Measurements from ENCODE around the gene SDR42E2.

The SDR42E2 gene

GRCh38 chr16:22177968-22178930 lies 15.9 kb downstream of the SDR42E2 start:
- no peaks in the 10 kb centered on the region for H3K9me3 Mint-ChIP-seq
- no peaks in the 10 kb centered on the region for H3K4me1 Mint-ChIP-seq
- H3K4me3 Mint-ChIP-seq, result no peak overlapping the region
- CTCF ChIA-PET, result interaction anchor here (1.3 kb wide), 1 partner anchor 177 kb away, joined by 3 read pairs; no protein-coding TSS in a partner anchor
- H3K27me3 Mint-ChIP-seq, result peaks cover 17% of the 10 kb centered on the region
- H3K27ac Mint-ChIP-seq, result no peak overlapping the region
- no peak for DNase-seq
- H3K36me3 Mint-ChIP-seq, result no peaks in the 10 kb centered on the region

GRCh38 chr16:22181426-22181825 lies 19.1 kb downstream of the SDR42E2 start:
- no peak overlapping the region for H3K4me3 Mint-ChIP-seq
- CTCF ChIA-PET, result no interaction called here
- H3K27me3 Mint-ChIP-seq, result peaks cover 23% of the 10 kb centered on the region
- no peaks in the 10 kb centered on the region for H3K4me1 Mint-ChIP-seq
- H3K36me3 Mint-ChIP-seq, result no peaks in the 10 kb centered on the region
- H3K9me3 Mint-ChIP-seq, result no peaks in the 10 kb centered on the region
- H3K27ac Mint-ChIP-seq, result no peak overlapping the region
- no peak for DNase-seq

GRCh38 chr16:22181843-22182242 lies 19.5 kb downstream of the SDR42E2 start:
- Mint-ChIP-seq H3K27ac (no peak overlapping the region), H3K9me3 (no peaks in the 10 kb centered on the region), H3K4me1 (no peaks in the 10 kb centered on the region), H3K27me3 (peaks cover 23% of the 10 kb centered on the region), H3K36me3 (no peaks in the 10 kb centered on the region), H3K4me3 (no peak overlapping the region)
- CTCF ChIA-PET, result no interaction called here
- no peak for DNase-seq

GRCh38 chr16:22183335-22183734 lies 21.0 kb downstream of the SDR42E2 start:
- Mint-ChIP-seq H3K27me3 (peaks cover 17% of the 10 kb centered on the region), H3K27ac (no peak overlapping the region), H3K9me3 (no peaks in the 10 kb centered on the region), H3K4me3 (no peak overlapping the region), H3K4me1 (peaks cover 5% of the 10 kb centered on the region), H3K36me3 (no peaks in the 10 kb centered on the region)
- CTCF ChIA-PET, result no interaction called here
- no peak for DNase-seq

DNA sequence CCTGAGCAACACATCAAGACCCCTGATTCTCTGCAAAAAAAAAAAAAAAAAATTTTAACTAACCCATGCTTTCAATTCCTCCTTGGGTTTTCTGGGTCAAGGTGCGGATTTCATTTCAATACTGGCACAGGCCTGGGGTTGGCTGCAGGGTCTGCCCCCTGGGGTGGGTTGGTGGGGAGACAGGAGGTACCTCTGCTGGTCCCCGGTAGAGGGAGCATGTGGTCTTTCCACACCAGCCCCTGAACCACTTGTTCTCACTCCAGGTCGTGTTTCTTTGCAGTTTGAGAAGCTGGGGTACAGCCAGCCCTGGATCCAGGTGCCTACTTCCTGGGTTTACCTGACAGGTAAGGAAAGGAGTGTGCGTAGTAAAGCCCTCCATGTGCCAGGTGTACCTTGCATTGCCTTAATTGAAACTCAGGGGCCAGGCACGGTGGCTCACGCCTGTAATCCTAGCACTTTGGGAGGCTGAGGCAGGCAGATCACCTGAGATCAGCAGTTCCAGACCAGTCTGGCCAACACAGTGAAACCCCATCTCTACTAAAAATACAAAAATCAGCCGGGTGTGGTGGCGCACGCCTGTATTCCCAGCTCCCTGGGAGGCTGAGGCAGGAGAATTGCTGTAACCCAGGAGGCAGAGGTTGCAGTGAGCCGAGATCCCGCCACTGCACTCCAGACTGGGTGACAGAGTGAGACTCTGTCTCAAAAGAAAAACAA lies 21.8 kb downstream of the SDR42E2 start:
- Mint-ChIP-seq H3K9me3 (no peaks in the 10 kb centered on the region), H3K27ac (no peak overlapping the region), H3K36me3 (no peaks in the 10 kb centered on the region), H3K4me1 (peaks cover 12% of the 10 kb centered on the region), H3K4me3 (no peak overlapping the region), H3K27me3 (peaks cover 15% of the 10 kb centered on the region)
- peak; percentile 28 for DNase-seq
- CTCF ChIA-PET, result no interaction called here

DNA sequence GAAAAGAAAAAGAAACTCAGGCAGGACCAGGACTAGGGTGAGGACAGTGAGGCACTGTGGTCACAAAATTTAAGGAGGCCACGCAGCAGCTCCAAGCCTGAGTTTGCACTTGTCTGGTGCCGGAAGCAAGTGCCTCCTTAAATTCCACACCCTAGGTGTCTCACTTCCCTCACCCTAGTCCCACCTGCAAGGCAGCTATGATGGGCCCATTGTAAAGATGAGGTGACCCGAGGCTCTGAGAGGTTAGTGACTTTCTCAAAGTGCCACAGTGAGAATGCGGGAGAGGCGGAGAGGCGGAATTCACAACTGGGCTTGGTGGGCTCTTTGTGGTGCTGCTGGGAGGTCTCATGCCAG lies 22.3 kb downstream of the SDR42E2 start:
- DNase-seq, result no peak
- Mint-ChIP-seq H3K36me3 (no peaks in the 10 kb centered on the region), H3K27me3 (peaks cover 13% of the 10 kb centered on the region), H3K4me3 (no peak overlapping the region), H3K27ac (no peak overlapping the region), H3K9me3 (no peaks in the 10 kb centered on the region), H3K4me1 (peaks cover 18% of the 10 kb centered on the region)
- CTCF ChIA-PET, result interaction anchor here (1.4 kb wide), 1 partner anchor 86 kb away, joined by 3 read pairs; no protein-coding TSS in a partner anchor

GRCh38 chr16:22186517-22186916 lies 24.2 kb downstream of the SDR42E2 start:
- H3K27ac Mint-ChIP-seq, result no peak overlapping the region
- H3K36me3 Mint-ChIP-seq, result no peaks in the 10 kb centered on the region
- H3K4me1 Mint-ChIP-seq, result peaks cover 21% of the 10 kb centered on the region
- DNase-seq, result peak; percentile 21
- peaks cover 6% of the 10 kb centered on the region for H3K27me3 Mint-ChIP-seq
- CTCF ChIA-PET, result interaction anchor here (0.9 to 2.2 kb wide), 5 partner anchors 11 to 185 kb away, joined by 3 to 8 read pairs (median 3); partner anchors contain the start of gene PDZD9
- no peaks in the 10 kb centered on the region for H3K9me3 Mint-ChIP-seq
- H3K4me3 Mint-ChIP-seq, result no peak overlapping the region

DNA sequence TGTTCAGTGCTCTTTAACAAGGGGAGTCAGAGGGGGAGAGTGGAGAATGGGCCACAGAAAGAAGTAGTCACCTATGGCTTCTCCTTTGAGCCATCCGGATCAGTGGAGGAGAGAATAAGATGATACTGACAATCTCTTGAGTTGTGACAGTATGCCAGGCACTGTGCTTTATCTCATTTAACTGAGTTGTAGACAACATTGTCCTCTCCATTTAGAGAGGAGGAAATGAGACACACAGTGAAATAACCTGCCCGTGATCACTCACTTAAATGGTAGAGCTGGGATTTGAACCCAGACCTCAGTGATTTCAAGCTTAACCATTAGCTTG lies 25.9 kb downstream of the SDR42E2 start:
- Mint-ChIP-seq H3K36me3 (no peaks in the 10 kb centered on the region), H3K4me1 (peaks cover 35% of the 10 kb centered on the region), H3K27ac (peak overlapping the region; percentile 100), H3K9me3 (no peaks in the 10 kb centered on the region), H3K27me3 (peaks cover 6% of the 10 kb centered on the region), H3K4me3 (no peak overlapping the region)
- DNase-seq, result no peak
- CTCF ChIA-PET, result interaction anchor here (0.7 to 2.8 kb wide), 30 partner anchors 8 to 531 kb away, joined by 3 to 46 read pairs (median 6); partner anchors contain the start of genes MOSMO, PDZD9 and UQCRC2

GRCh38 chr16:22188595-22189442 lies 26.5 kb downstream of the SDR42E2 start:
- DNase-seq, result peak; percentile 79
- Mint-ChIP-seq H3K36me3 (peaks cover 5% of the 10 kb centered on the region), H3K27me3 (peaks cover 6% of the 10 kb centered on the region), H3K4me3 (peak overlapping the region; percentile 86), H3K4me1 (peaks cover 41% of the 10 kb centered on the region), H3K9me3 (no peaks in the 10 kb centered on the region), H3K27ac (peak overlapping the region; percentile 100)
- CTCF ChIA-PET, result interaction anchor here (0.7 to 2.8 kb wide), 30 partner anchors 9 to 532 kb away, joined by 3 to 46 read pairs (median 6); partner anchors contain the start of genes MOSMO, PDZD9 and UQCRC2

GRCh38 chr16:22189473-22190080 lies 27.3 kb downstream of the SDR42E2 start:
- H3K4me1 Mint-ChIP-seq, result peaks cover 47% of the 10 kb centered on the region
- peaks cover 8% of the 10 kb centered on the region for H3K36me3 Mint-ChIP-seq
- no peak for DNase-seq
- H3K27me3 Mint-ChIP-seq, result peaks cover 5% of the 10 kb centered on the region
- no peaks in the 10 kb centered on the region for H3K9me3 Mint-ChIP-seq
- peak overlapping the region; percentile 100 for H3K27ac Mint-ChIP-seq
- peak overlapping the region; percentile 86 for H3K4me3 Mint-ChIP-seq
- CTCF ChIA-PET, result interaction anchor here (1.1 to 2.8 kb wide), 16 partner anchors 15 to 239 kb away, joined by 3 to 46 read pairs (median 9); partner anchors contain the start of genes MOSMO, PDZD9 and UQCRC2

DNA sequence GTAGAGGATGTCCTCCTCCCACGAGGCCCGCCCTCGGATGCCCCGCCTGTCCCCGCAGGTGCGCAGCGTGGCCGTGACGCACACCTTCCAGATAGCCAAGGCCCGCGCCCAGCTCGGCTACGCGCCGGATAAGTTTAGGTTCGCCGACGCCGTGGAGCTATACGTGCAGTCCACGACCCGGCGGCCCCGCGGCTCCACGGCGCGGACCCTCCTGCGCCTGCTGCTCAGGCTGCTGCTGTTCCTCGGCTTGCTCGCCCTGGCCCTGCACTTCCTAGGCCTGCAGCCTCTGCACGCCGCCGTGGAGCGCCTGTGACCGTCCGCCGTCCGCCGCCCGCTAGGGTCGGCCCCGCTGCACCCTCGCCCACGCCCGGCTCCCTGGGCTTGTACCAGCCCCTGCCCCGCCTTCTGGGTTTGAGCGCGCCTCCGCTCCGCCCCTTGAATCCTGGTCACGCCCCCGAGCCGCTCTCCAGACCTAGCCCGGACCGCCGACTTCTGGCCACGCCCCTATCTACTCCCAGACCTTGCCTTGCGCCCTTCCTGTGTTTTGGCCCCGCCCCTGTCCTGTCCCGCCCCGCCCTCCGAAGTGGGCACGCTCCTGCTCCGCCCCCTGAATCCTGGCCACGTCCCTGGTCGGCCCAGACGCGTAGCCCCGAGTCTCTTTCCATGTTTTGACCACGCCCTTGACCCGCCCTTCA lies 27.9 kb downstream of the SDR42E2 start:
- Mint-ChIP-seq H3K9me3 (no peaks in the 10 kb centered on the region), H3K27ac (peak overlapping the region; percentile 100), H3K4me3 (peak overlapping the region; percentile 86), H3K27me3 (peaks cover 1% of the 10 kb centered on the region), H3K36me3 (peaks cover 8% of the 10 kb centered on the region), H3K4me1 (peaks cover 53% of the 10 kb centered on the region)
- CTCF ChIA-PET, result interaction anchor here (2.1 to 2.4 kb wide), 5 partner anchors 106 to 201 kb away, joined by 6 to 46 read pairs (median 20); partner anchors contain the start of gene PDZD9
- DNase-seq, result peak; percentile 100

DNA sequence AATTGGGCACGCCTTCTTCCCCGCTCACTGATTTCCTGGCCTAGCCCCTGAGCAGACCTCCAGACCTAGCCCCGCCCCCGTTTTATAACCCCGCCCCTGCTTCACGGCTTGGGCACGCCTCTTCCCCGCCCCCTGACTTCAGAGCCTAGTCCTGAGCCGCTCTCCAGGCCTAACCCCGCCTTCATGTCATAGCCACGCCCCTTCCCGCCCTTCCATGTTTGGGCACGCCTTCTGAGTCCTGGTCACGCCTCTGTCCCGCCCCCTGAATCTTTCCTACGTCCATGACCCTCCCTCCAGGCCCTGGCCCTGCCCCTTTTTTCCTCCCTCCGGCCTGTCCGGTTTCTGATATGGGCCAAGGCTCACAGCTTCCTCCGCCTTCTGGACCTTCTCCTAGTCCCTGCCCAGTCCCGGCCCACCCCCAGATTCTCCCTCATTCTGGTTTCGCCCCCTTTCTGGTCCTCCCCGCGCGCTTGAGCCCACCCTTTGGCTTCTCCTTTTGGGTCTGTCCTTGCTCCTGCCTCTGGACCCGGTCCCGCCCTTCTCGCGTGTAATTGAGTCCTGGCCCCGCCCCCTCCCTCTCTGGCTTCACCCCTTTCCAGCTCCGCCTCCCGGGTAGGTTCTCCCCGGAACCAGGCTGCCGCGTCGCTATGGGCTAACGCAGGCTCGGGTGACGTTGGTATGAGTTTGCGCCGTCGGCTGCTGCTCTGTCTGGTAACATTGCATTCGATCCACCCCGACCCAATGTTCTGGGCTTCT lies 28.6 kb downstream of the SDR42E2 start:
- H3K27me3 Mint-ChIP-seq, result peaks cover 8% of the 10 kb centered on the region
- peak overlapping the region; percentile 86 for H3K4me3 Mint-ChIP-seq
- DNase-seq, result peak; percentile 100
- peaks cover 13% of the 10 kb centered on the region for H3K36me3 Mint-ChIP-seq
- CTCF ChIA-PET, result interaction anchor here (9.2 kb wide), 1 partner anchor 108 kb away, joined by 115 read pairs; the partner anchor contains the start of gene POLR3E
- H3K27ac Mint-ChIP-seq, result peak overlapping the region; percentile 100
- H3K9me3 Mint-ChIP-seq, result no peaks in the 10 kb centered on the region
- peaks cover 59% of the 10 kb centered on the region for H3K4me1 Mint-ChIP-seq

Measured in activated naive CD4-positive, alpha-beta T cell treated with anti-CD3 and anti-CD28 coated beads, Interleukin-2, amount 10 ng/mL, durations not matched to agents 7 days and 5 days (primary cell).